Stimulated activated CD4-positive, alpha-beta T cell treated with anti-CD3 and anti-CD28 coated beads, Interleukin-4, amount 100 ng/mL, for 4 hours (primary cell): ENCODE results near the gene LSM14A.
"Not testable (repeated sequence)": the region's sequence is repeated elsewhere in the genome, so short reads cannot be mapped to it uniquely, and the experiment has no call there.

ENCODE experiments used
- DNase-seq, 2 experiments: peaks; one replicate each; pipeline ENCODE4 v3.0.0-alpha.2; 2020

Gene LSM14A

DNA sequence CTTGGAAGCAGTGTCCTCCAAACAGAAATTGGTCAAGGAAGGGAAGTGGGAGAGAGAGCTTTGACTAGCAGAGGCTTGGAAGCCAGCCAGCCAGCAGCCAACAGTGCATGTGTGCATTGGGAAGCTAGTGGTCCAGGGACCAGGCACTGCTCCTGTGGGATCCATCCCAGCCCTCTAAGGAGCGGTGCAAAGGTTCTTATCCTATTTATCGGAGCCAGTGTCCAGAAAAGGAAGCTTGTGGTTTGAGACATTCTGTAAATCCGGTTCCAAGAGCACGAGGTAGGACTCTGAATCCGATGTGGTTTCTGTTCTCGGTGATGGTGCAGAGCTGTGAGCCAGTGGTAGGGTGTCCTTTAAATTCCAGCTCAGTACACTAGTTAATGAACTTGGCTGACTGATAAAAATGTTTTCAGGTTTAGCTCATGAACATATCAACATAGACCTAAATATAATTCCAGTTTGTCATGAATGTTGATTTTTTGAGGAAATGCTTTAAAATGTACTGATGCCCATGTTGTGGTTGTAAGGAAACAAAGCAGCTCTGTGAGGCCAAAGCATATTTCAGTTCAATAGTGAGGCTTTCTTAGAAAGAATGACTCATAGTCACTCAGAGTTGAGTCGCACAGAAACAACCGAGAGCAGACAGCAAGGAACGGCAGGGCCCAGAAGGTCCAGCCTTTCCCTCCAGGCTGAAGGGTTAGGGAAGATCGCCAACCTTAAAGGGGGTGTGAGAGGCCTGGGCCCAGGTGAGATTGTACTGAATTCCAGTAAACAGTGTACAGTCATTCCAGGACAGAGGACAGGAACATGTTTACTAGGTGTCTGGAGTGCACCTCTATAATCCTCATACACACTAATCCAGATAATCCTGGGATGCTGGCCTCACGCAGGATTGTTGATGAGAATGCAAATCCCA, 60.5 kb downstream of the LSM14A start:
- no peak for DNase-seq

DNA sequence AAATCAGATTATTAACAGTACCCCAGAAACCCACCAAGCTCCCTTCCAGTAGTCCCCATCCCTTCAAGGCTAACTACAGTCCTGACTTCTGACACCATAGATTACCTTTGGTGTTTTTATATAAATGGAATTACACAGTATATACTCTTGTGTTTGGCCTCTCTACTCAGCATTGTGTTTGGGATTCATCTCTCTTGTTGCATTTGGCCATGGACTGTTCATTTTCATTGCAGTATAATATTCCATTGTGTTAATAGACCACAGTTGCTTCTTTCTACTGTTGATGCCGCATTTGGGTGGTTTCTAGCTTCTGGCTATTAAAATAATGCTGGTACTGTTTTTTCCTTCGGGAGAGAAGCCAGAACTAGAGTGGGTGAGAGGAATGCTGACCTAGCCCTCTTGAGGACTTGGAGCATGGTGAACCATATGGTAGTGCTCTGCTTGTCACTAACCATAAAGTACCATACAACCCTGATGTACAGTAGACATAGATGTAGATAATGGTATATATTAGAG, 63.2 kb downstream of the LSM14A start:
- no peak for DNase-seq

DNA sequence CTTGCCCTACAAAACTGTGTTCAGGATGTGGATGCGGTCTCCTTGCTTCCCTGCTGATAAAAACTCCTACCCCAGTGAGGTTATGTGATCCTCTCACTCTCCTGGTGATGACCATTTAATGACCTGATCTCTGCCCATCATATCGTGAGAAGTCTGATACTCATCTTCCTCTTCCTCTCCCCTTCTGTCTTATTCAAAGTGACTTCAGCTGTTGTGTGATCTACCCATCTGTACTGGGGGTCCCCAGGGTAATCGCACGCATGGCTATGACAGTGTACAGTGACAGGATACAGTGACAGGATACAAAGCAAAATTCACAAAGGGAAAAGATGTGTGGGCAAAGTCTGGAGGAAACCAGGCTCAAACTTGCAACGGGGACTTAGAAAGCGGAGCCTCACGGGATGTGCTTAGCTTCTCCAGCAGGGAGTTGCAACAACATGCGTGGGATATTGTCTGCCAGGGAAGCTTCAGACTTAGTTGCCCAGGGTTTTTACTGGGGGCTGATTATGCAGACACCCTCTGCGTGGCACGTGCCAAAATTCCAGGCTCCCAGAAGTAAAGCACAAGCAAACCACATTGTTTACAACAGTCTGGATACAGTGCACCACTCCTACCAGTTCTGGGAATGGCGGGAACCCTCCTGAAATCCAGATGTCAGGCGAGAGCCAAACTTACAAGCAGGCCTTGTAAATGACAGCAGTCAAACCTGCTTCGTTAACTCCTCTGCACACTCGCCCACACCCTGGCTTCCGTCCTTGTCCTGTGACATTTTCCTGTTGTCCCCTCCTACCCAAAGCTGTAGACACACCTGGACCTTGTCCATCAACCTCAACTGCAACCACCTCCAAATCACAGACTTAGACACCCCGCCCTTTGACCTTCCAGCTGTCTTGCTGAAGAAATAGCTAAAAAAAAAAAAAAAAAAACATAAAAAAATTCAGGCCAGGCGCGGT, 64.0 kb downstream of the LSM14A start:
- DNase-seq = no peak

- DNase-seq = no peak
Observed at GRCh38 chr19:34237283-34237682, 65.0 kb downstream of the LSM14A start.

DNA sequence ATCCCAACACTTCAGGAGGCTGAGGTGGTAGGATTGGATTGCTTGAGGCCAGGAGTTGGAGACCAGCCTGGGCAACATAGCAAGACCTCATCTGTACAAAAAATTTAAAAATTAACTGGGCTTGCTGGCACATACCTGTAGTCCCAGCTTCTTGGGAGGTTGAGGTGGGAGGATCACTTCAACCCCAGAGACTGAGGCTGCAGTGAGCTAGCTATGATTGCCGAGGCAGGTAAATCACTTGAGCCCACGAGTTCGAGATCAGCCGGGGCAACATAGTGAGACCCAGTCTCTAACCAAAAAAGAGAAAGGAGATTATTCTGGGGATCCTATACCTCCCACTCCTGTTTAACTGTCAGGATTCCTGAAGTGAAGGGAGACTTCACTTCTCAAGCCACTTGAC, 65.6 kb downstream of the LSM14A start:
- DNase-seq = no peak

DNA sequence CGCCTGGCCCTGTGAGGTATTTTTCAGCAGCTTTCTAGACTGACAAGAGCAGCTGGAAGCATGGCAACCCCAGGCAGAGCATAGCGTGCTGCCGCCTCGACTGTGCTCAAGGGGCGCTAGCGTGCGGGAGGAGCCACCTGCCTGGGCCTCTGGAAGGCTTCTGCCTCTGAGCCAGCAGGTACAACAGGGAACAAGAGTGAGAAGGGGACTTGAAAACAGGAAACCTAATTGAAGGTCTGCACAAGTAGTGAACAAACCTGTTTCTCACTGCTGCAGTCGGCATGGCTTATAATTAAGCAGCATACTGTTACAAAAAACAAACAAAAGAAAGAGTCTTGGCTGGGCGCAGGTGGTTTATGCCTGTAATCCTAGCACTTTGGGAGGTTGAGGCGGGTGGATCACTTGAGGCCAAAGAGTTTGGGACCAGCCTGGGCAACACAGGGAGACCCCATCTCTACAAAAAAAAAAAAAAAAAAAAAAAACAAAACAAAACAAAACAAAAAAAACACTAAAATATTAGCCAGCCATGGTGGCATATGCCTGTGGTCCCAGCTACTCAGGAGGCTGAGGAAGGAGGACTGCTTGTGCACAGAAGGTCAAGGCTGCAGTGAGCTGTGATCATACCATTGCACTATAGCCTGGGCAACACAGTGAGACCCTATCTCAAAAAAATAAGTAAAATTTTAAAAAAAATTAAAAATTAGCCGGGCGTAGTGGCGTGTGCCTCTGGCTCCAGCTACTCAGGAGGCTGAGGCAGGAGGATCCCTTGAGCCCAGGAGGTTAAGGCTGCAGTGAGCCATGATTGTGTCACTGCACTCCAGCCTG, 69.4 kb downstream of the LSM14A start:
- DNase-seq = no peak

DNA sequence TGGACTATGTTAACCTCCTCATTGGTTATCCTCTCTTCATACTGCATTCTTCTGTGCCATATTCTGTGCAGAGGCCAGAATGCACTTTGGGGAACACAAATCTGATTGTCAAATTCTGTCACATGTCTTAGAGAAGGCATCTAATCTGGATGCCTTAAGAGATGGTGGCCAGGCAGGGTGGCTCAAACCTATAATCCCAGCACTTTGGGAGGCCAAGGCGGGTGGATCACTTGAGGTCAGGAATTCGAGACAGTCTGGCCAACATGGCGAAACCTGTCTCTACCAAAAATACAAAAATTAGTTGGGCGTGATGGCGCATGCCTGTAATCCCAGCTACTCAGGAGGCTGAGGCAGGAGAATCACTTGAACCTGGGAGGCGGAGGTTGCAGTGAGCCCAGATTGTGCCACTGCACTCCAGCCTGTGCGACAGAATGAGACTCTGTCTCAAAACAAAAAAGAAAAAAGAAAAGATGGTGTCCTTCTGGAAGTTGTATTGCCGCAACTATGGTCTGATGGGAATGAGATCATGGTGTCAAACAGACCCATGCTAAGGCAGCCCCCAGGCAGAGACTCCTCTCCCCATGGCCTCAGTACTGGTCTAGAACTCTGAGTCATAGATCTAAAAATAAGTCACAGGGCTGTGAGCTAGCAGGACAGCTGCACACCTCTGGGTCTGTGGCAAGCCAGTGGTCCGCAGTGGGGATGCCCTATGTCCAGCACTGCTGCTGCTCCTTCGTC, 71.0 kb downstream of the LSM14A start:
- DNase-seq = not testable (repeated sequence)

GRCh38 chr19:34243876-34244578, 71.7 kb downstream of the LSM14A start:
- DNase-seq = no peak

DNA sequence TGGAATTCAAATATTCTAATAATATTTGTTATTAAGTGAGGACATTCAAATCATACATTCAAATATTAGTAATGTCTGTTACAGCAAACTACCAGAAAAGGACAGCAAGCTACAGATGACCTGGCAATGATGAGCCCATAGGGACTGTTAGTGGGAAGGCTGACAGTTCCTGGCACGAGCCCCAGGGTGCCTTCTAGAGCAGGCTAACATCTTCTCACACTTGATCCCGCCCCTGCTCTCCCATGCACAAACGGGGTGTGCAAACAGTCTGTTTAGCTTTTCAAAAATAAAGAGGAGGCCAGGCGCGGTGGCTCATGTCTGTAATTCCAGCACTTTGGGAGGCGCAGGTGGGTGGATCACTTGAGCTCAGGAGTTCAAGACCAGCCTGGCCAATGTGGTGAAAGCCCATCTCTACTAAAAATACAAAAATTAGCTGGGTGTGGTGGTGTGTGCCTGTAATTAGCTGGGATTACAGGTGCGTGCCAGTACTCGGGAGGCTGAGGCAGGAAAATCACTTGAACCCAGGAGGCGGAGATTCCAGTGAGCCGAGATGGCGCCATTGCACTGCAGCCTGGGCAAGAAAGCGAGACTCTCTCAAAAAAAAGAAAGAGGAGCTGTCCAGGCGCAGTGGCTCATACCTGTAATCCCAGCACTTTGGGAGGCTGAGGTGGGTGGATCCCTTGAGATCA, 72.5 kb downstream of the LSM14A start:
- DNase-seq = no peak

- DNase-seq = no peak
Observed at GRCh38 chr19:34246340-34246739, 74.0 kb downstream of the LSM14A start.

- no peak for DNase-seq
Observed at GRCh38 chr19:34248941-34249340, 76.6 kb downstream of the LSM14A start.

- not testable (repeated sequence) for DNase-seq
Observed at GRCh38 chr19:34253167-34253566, 80.9 kb downstream of the LSM14A start.

DNA sequence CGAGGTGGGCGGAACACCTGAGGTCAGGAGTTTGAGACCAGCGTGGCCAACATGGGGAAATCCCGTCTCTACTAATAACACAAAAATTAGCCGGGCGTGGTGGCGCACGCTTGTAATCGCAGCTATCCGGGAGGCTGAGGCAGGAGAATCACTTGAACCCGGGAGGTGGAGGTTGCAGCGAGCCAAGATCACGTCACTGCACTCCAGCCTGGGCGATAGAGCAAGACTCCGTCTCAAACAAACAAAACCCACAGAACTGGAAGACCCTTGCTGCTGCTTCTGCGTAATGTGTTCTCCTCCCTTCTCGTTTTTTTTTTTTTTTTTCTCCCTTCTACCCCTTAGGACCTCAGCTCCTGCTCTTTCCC, 81.4 kb downstream of the LSM14A start:
- not testable (repeated sequence) for DNase-seq

DNA sequence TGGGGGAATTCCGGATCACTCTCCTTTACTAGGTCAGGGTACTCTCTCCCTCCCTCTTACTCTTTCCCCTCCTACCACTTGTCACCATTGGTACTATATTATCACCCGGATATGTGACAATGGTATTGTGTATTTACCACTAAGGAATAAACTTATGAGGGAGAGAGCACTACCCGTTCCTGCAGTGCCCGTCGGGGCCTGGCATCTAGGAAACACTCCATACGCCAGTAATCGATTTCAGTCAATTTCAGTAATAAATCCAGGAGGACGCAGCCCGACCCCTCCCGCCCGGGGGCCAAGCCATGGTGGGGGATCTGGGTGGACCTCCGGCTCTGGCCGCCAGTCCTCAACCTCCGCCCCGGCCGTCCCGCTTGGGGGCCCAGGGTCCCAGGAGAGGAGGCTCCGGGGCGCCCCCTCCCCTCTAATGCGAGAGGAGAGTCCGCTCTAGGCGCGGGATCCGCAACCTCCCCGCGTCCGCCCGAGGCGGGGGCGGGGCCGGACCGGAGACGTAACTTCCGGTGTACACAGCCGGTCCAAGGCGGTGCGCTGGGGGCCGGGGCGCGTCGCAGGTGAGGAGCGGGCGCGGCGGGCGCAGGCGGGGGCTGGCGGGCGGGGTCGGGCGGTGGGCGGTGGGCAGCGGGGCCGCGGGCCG, 81.9 kb downstream of the LSM14A start, which contains the start of gene GARRE1:
TSS of gene GARRE1 (plus strand) at position 509 of the 652 bp plus-strand sequence. CDS start 45,920 bp downstream, outside the sequence.
- peak; percentile 74 to 86 for DNase-seq

DNA sequence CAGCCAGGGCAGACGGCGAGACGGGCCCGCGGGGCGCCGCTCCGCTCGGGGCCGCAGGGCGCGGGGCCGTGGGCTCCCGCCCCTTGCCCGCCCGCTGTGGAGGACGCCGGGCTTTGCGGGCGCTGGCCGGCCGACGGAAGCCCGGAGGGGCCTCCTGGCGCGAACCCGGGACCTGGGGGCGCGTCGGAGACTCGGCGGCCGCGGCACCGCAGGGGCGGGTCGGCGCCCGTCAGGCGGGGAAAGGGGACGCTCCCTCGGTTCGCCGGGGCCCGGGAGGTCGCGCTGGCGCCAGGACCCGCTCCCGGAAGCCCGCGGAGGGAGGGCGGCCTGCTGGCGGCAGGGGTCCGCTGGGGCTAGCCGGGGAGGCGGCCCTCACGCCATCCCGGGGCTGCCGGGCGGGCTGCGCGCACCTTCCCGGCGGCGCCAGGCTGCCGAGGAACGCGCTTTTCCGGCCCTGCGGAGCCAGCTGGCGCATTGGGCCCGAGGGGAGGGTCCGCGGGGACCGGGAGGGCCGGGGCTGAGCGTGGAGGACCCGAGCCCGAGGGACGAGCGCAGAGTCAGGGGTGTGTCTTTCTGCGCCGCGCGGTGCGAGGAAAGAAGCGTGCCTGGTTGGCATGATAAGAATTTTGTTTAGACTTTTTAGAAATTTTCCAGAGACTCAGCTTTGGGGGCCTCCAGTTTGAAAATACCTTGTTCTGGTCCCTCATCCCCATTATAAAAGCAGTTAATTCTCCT, 82.6 kb downstream of the LSM14A start:
- peak in 1 of 2 experiments; percentile 29 for DNase-seq

- DNase-seq = no peak
Observed at GRCh38 chr19:34255546-34255945, 83.2 kb downstream of the LSM14A start.

- no peak for DNase-seq
Observed at GRCh38 chr19:34256835-34257558, 84.7 kb downstream of the LSM14A start.

GRCh38 chr19:34257559-34257924, 85.2 kb downstream of the LSM14A start:
- no peak for DNase-seq
